ENCODE data around the gene CTSF. TPM values are rescaled to one million over a fixed set of nuclear protein-coding genes. Genes with fewer than 3 reads are reported as not detected.

The CTSF gene
- total RNA-seq, 2 experiments from 2014 or later: not detected

DNA sequence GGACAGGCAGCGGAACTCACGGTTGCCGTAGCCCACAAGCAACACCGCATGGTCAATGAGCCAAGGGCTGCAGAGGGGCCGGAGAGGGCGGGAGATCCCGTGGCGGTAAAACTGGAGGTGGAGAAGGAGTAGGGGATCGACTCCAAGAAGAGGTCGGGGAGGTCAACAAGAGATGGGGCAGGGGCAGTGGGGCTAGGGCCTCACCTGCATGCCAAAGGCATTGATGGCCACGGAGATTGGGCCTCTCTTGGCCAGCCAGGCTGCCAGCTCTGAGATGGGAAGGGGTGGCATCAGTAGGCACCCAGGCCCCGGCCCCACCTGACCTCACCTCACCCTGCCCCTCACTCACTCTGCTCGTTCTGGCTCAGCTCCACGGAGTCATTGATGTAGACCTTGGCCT is 3.9 kb downstream of the CTSF start:
- POLR2A ChIA-PET: no interaction called here
- Histone ChIP-seq H3K4me3 (ENCODE audit: low read depth, low read length, poor library complexity, severe bottlenecking) (no peak overlapping the region), H3K9me3 (ENCODE audit: low read length) (no peaks in the 10 kb centered on the region), H3K9me2 (ENCODE audit: insufficient read depth, low read length) (no peaks in the 10 kb centered on the region), H2AFZ (ENCODE audit: low read length) (no peak overlapping the region), H3K4me2 (ENCODE audit: low read length) (no peak overlapping the region), H4K20me1 (ENCODE audit: insufficient read depth, low read length) (no peaks in the 10 kb centered on the region), H3K4me1 (ENCODE audit: insufficient read depth, low read length, poor library complexity, severe bottlenecking) (no peaks in the 10 kb centered on the region), H3K79me2 (ENCODE audit: insufficient read depth, low read depth, low read length) (no peaks in the 10 kb centered on the region), H3K27ac (ENCODE audit: low read depth, low read length, poor library complexity, severe bottlenecking) (no peak overlapping the region), H3K36me3 (ENCODE audit: insufficient read depth, low read length) (no peaks in the 10 kb centered on the region)
- no TSS peak for BruUV-seq (replicated peaks)
- DNase-seq (ENCODE audit: low spot score): no peak
- intact Hi-C loops (cut with micrococcal nuclease; ENCODE audit: unreplicated experiment): no loop called here
- TF ChIP-seq, protein P1, sequence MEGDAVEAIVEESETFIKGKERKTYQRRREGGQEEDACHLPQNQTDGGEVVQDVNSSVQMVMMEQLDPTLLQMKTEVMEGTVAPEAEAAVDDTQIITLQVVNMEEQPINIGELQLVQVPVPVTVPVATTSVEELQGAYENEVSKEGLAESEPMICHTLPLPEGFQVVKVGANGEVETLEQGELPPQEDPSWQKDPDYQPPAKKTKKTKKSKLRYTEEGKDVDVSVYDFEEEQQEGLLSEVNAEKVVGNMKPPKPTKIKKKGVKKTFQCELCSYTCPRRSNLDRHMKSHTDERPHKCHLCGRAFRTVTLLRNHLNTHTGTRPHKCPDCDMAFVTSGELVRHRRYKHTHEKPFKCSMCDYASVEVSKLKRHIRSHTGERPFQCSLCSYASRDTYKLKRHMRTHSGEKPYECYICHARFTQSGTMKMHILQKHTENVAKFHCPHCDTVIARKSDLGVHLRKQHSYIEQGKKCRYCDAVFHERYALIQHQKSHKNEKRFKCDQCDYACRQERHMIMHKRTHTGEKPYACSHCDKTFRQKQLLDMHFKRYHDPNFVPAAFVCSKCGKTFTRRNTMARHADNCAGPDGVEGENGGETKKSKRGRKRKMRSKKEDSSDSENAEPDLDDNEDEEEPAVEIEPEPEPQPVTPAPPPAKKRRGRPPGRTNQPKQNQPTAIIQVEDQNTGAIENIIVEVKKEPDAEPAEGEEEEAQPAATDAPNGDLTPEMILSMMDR (conservative IDR thresholded peaks at IDR 0.05; ENCODE audit: low read length): no peak
- no peak for TF ChIP-seq EZH2phosphoT487 (IDR thresholded peaks at IDR 0.05; ENCODE audit: borderline replicate concordance, low read depth, low read length)
- CTCF ChIA-PET (ENCODE audit: unreplicated experiment): no interaction called here

DNA sequence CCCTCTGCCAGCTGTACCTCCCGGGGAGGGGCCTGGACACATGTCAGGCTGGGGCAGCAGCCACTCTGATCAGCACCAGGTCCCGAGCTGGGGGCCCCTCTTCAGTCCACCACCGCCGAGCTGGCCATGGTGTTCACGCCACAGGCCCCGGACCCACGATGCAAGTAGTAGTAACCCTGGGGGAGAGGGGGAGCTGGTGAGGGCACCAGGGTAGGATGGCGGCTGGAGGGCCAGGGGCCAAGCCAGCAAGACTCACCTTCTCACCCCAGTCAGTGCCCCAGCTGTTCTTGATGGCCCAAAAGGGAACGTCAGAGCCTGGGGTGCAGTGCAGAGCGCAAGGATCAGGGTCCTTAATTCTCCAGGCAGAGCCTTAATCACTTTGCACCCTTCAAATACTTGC is 4.6 kb downstream of the CTSF start:
- no TSS peak for BruUV-seq (replicated peaks)
- no peak overlapping the region for H3K27ac ChIP-seq (ENCODE audit: low read depth, low read length, poor library complexity, severe bottlenecking)
- ChIA-PET CTCF (ENCODE audit: unreplicated experiment) (no interaction called here), POLR2A (no interaction called here)
- H3K9me2 ChIP-seq (ENCODE audit: insufficient read depth, low read length): no peaks in the 10 kb centered on the region
- H3K4me1 ChIP-seq (ENCODE audit: insufficient read depth, low read length, poor library complexity, severe bottlenecking): no peaks in the 10 kb centered on the region
- TF ChIP-seq, protein P1 (conservative IDR thresholded peaks at IDR 0.05; ENCODE audit: low read length): no peak
- TF ChIP-seq EZH2phosphoT487 (IDR thresholded peaks at IDR 0.05; ENCODE audit: borderline replicate concordance, low read depth, low read length): no peak
- no peaks in the 10 kb centered on the region for H3K79me2 ChIP-seq (ENCODE audit: insufficient read depth, low read depth, low read length)
- DNase-seq (ENCODE audit: low spot score): no peak
- H3K9me3 ChIP-seq (ENCODE audit: low read length): no peaks in the 10 kb centered on the region
- intact Hi-C loops (cut with micrococcal nuclease; ENCODE audit: unreplicated experiment): no loop called here
- H4K20me1 ChIP-seq (ENCODE audit: insufficient read depth, low read length): no peaks in the 10 kb centered on the region
- no peak overlapping the region for H3K4me3 ChIP-seq (ENCODE audit: low read depth, low read length, poor library complexity, severe bottlenecking)
- H3K36me3 ChIP-seq (ENCODE audit: insufficient read depth, low read length): no peaks in the 10 kb centered on the region
- no peak overlapping the region for H2AFZ ChIP-seq (ENCODE audit: low read length)
- no peak overlapping the region for H3K4me2 ChIP-seq (ENCODE audit: low read length)

DNA sequence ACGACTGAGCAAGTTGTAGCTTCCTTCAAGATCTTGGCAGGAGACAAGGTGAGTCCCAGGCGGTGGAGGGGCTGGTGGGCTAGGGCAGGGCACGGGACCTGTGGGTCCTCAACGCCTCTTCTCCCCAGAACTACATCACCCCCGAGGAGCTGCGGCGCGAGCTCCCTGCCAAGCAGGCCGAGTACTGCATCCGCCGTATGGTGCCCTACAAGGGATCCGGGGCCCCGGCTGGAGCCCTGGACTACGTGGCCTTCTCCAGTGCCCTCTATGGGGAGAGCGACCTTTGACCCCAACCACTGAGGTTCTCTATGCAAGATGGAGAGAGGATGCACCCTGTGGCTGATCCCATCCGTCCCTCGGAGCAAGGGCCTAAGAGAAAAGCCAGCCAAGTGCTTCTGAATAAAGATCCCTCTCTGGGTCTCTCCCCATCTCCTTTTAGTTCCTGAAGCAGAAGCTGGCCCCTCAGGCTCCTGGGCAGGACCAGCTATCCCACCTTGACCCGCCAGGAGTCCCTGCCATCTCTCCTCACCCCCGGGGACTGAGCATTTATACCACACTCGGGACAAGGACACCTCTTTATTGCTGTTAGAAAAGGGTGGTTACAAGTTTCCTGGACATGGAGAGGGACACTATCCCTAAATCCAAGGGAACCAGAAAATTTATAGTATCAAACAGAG is 5.4 kb downstream of the CTSF start:
- ChIA-PET POLR2A (no interaction called here), CTCF (ENCODE audit: unreplicated experiment) (no interaction called here)
- no peaks in the 10 kb centered on the region for H3K4me1 ChIP-seq (ENCODE audit: insufficient read depth, low read length, poor library complexity, severe bottlenecking)

More for the DNA sequence above, 5.4 kb downstream of the CTSF start:
- intact Hi-C loops (cut with micrococcal nuclease; ENCODE audit: unreplicated experiment): no loop called here
- no peak for DNase-seq (ENCODE audit: low spot score)
- BruUV-seq (replicated peaks): no TSS peak
- no peaks in the 10 kb centered on the region for H3K9me3 ChIP-seq (ENCODE audit: low read length)
- H3K9me2 ChIP-seq (ENCODE audit: insufficient read depth, low read length): no peaks in the 10 kb centered on the region
- no peak overlapping the region for H3K4me2 ChIP-seq (ENCODE audit: low read length)
- no peaks in the 10 kb centered on the region for H3K79me2 ChIP-seq (ENCODE audit: insufficient read depth, low read depth, low read length)
- no peaks in the 10 kb centered on the region for H3K36me3 ChIP-seq (ENCODE audit: insufficient read depth, low read length)
- no peak overlapping the region for H3K27ac ChIP-seq (ENCODE audit: low read depth, low read length, poor library complexity, severe bottlenecking)
- TF ChIP-seq, protein P1 (conservative IDR thresholded peaks at IDR 0.05; ENCODE audit: low read length): no peak
- no peak for TF ChIP-seq EZH2phosphoT487 (IDR thresholded peaks at IDR 0.05; ENCODE audit: borderline replicate concordance, low read depth, low read length)
- no peak overlapping the region for H3K4me3 ChIP-seq (ENCODE audit: low read depth, low read length, poor library complexity, severe bottlenecking)
- H4K20me1 ChIP-seq (ENCODE audit: insufficient read depth, low read length): no peaks in the 10 kb centered on the region
- no peak overlapping the region for H2AFZ ChIP-seq (ENCODE audit: low read length)
